Endodermal cell (in vitro differentiated cells): ENCODE results near the gene TTC28. TPM values are rescaled to one million over a fixed set of nuclear protein-coding genes. Genes with fewer than 3 reads are reported as not detected.

Source experiments
- DNase-seq: peaks from one replicate; pipeline ENCODE4 v3.0.0-alpha.2; 2017
- H3K27ac ChIP-seq: 2 replicates; pipeline ENCODE4 v1.5.1; 2013; ENCODE audit warnings: mild to moderate bottlenecking, low read depth, low read length, moderate library complexity
- H3K27me3 ChIP-seq: 2 replicates; pipeline ENCODE4 v1.6.1; 2013; ENCODE audit warnings: mild to moderate bottlenecking, low read length, moderate library complexity; ENCODE audit not compliant: insufficient read depth, control insufficient read depth, poor library complexity, severe bottlenecking
- H3K36me3 ChIP-seq: 2 replicates; pipeline ENCODE4 v1.7.0; 2013; ENCODE audit warnings: mild to moderate bottlenecking, low read length, moderate library complexity; ENCODE audit not compliant: control insufficient read depth, insufficient read depth
- H3K4me1 ChIP-seq: one replicate; pipeline ENCODE4 v1.7.0; 2013; ENCODE audit warnings: low read length; ENCODE audit not compliant: control insufficient read depth, insufficient read depth
- H3K4me3 ChIP-seq: 2 replicates; pipeline ENCODE4 v1.5.1; 2013; ENCODE audit warnings: mild to moderate bottlenecking, low read length, moderate library complexity
- H3K9ac ChIP-seq: 2 replicates; pipeline ENCODE4 v1.6.1; 2013; ENCODE audit warnings: mild to moderate bottlenecking, low read length, moderate library complexity; ENCODE audit not compliant: poor library complexity, severe bottlenecking; ENCODE audit errors: extremely low read depth
- H3K9me3 ChIP-seq: 2 replicates; pipeline ENCODE4 v1.6.1; 2013; ENCODE audit warnings: mild to moderate bottlenecking, low read length, moderate library complexity; ENCODE audit not compliant: control insufficient read depth
- H3K27ac Mint-ChIP-seq: 2 replicates; pipeline ENCODE4 v1.8.0; 2020; ENCODE audit warnings: mixed read lengths
- H3K27me3 Mint-ChIP-seq: 2 replicates; pipeline ENCODE4 v1.8.0; 2021; ENCODE audit warnings: mild to moderate bottlenecking, mixed read lengths; ENCODE audit not compliant: insufficient read depth
- H3K36me3 Mint-ChIP-seq: 2 replicates; pipeline ENCODE4 v1.8.0; 2020; ENCODE audit warnings: low read depth, mixed read lengths
- H3K4me1 Mint-ChIP-seq: 2 replicates; pipeline ENCODE4 v1.8.0; 2020; ENCODE audit warnings: mixed read lengths
- H3K4me3 Mint-ChIP-seq: 2 replicates; pipeline ENCODE4 v1.8.0; 2020; ENCODE audit warnings: mild to moderate bottlenecking, moderate library complexity, mixed read lengths
- H3K9me3 Mint-ChIP-seq: 2 replicates; pipeline ENCODE4 v1.8.0; 2020; ENCODE audit warnings: mild to moderate bottlenecking, mixed read lengths
- CTCF ChIP-seq: fragments of 200-600 bp; sonication (generic); conservative IDR thresholded peaks from 2 replicates; pipeline ENCODE4 v1.5.0; 2021; ENCODE audit warnings: antibody characterized with exemption, mild to moderate bottlenecking
- WGBS, 2 experiments: methylation state at CpG; one replicate each; pipeline versions ENCODE4 v1.1.5 to v1.1.7; 2013; ENCODE audit warnings: missing lambda C conversion rate in 2 of 2, mixed read lengths in 1 of 2; ENCODE audit not compliant: insufficient coverage in 1 of 2, insufficient read length in 1 of 2; 5-methylcytosine and 5-hydroxymethylcytosine counted together
- total RNA-seq, 2 donors: library from RNA; stranded (reverse); fragmentation: NEBNext Ultra II Directional in 1 of 2; extraction: Animal tissue kit (Norgen Biotek cat#: 25700) in 1 of 2; gene quantifications; 2 replicates in 1 of 2; 3 replicates in 1 of 2; pipeline ENCODE4 v1.2.1, GENCODE V29; 2021

The TTC28 gene
- total RNA-seq, 2 donors from 2014 or later, result 28.6 to 34.0 TPM

GRCh38 chr22:28435982-28436381 is 243.7 kb downstream of the TTC28 start:
- Mint-ChIP-seq H3K36me3 (no peaks in the 10 kb centered on the region), H3K27me3 (no peaks in the 10 kb centered on the region), H3K9me3 (no peaks in the 10 kb centered on the region), H3K27ac (no peak overlapping the region), H3K4me1 (peaks cover 20% of the 10 kb centered on the region), H3K4me3 (no peak overlapping the region)
- WGBS, 2 experiments, result 88% methylated on average over 2 of the region's 3 CpGs; no CpG with 5 or more reads in 1 of the 2 experiments
- DNase-seq, result no peak
- Histone ChIP-seq H3K4me1 (peaks cover 8% of the 10 kb centered on the region), H3K27me3 (no peaks in the 10 kb centered on the region), H3K27ac (no peak overlapping the region), H3K9ac (no peak overlapping the region), H3K36me3 (no peaks in the 10 kb centered on the region), H3K4me3 (no peak overlapping the region), H3K9me3 (no peaks in the 10 kb centered on the region)
- no peak for TF ChIP-seq CTCF

GRCh38 chr22:28435140-28435768 is 244.4 kb downstream of the TTC28 start:
- Mint-ChIP-seq H3K4me1 (peaks cover 14% of the 10 kb centered on the region), H3K27ac (no peak overlapping the region), H3K36me3 (no peaks in the 10 kb centered on the region), H3K27me3 (no peaks in the 10 kb centered on the region), H3K4me3 (no peak overlapping the region), H3K9me3 (no peaks in the 10 kb centered on the region)
- Histone ChIP-seq H3K4me3 (no peak overlapping the region), H3K9me3 (no peaks in the 10 kb centered on the region), H3K36me3 (no peaks in the 10 kb centered on the region), H3K27me3 (no peaks in the 10 kb centered on the region), H3K9ac (no peak overlapping the region), H3K27ac (no peak overlapping the region), H3K4me1 (peaks cover 3% of the 10 kb centered on the region)
- no peak for TF ChIP-seq CTCF
- DNase-seq, result no peak
- 92 to 96% methylated on average over 2 of the region's 2 CpGs for WGBS, 2 experiments

GRCh38 chr22:28430466-28431025 is 249.1 kb downstream of the TTC28 start:
- H3K36me3 Mint-ChIP-seq, result no peaks in the 10 kb centered on the region
- no peak for TF ChIP-seq CTCF
- no peaks in the 10 kb centered on the region for H3K9me3 Mint-ChIP-seq
- DNase-seq, result no peak
- H3K4me1 Mint-ChIP-seq, result peaks cover 11% of the 10 kb centered on the region
- H3K27me3 Mint-ChIP-seq, result no peaks in the 10 kb centered on the region
- Histone ChIP-seq H3K36me3 (no peaks in the 10 kb centered on the region), H3K27ac (no peak overlapping the region), H3K27me3 (no peaks in the 10 kb centered on the region), H3K4me3 (no peak overlapping the region), H3K9ac (no peak overlapping the region), H3K9me3 (no peaks in the 10 kb centered on the region), H3K4me1 (peaks cover 3% of the 10 kb centered on the region)
- 90 to 92% methylated on average over 2 of the region's 2 CpGs for WGBS, 2 experiments
- H3K4me3 Mint-ChIP-seq, result no peak overlapping the region
- no peak overlapping the region for H3K27ac Mint-ChIP-seq
